Stimulated activated CD4-positive, alpha-beta T cell treated with anti-CD3 and anti-CD28 coated beads, Interleukin-15, amount 100 ng/mL, for 1 hour (primary cell): Measurements from ENCODE around the gene CHMP2A.
"Not testable (repeated sequence)": the region's sequence is repeated elsewhere in the genome, so short reads cannot be mapped to it uniquely, and the experiment has no call there.

Experiments used
- DNase-seq, 2 donors: peaks; one replicate each; pipeline ENCODE4 v3.0.0-alpha.2; 2020; ENCODE audit warnings: low read depth in 1 of 2, low spot score in 1 of 2

The CHMP2A gene

GRCh38 chr19:58554494-58555368, at the start of gene CHMP2A:
Gene CHMP2A (minus strand): TSS chr19:58555105. CDS start chr19:58554212, 893 bp downstream.
- peak; percentile 95 to 97 for DNase-seq

- DNase-seq = no peak
Observed at GRCh38 chr19:58586133-58586765, 31.3 kb upstream of the CHMP2A start.

DNA sequence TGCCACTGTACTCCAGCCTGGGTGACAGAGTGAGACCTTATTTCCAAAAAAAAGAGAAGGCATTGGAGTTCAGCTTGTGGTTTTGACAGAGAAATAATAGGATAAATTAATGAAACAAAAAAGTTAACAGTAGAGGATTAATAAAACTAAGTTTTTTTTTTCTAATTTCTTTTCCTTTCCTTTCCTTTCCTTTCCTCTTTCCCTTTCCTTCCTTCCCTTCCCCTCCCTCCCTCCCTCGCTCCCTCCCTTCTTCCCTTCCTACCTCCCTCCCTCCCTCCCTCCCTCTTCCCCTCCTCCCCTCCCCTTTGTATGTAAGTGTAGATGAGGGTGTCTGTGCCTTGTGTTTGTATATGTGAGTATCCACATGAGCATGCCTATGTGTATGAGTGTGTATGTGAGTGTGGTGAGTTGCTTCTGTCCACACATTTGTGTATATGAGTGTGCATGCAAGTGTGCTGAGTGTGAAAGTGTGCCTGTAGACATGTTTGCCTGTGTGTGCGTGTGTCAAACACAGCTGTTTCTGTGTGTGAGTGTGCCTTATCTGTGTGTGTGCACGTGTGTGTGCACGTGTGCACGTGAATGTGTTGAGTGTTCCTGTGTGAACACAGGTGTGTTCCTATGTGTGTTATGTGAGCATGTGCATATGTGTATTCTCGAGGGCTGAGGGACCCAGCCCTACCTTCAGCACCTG, 30.7 kb upstream of the CHMP2A start:
- no peak for DNase-seq

GRCh38 chr19:58584498-58585441, 29.9 kb upstream of the CHMP2A start:
- no peak for DNase-seq

DNA sequence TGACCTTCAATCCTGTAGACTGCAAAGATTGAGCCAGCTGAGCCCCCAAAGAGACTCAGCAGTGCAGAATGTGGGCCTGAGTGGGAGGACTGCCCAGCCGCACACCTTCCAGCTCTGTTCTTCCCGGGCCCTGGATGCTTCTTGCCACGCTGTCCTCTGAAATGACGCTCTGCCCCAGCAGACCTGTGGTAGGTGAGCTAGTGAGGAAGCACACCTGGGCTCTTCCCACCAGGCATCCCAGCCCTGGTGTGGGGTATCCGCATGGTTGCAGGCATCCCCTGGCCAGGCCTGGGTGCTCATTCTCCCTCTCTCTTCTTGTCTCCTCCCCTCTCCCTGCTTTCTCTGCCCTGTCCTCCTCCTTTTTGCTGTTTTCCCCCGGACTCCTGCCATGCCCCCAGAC, 28.1 kb upstream of the CHMP2A start:
- DNase-seq = no peak

DNA sequence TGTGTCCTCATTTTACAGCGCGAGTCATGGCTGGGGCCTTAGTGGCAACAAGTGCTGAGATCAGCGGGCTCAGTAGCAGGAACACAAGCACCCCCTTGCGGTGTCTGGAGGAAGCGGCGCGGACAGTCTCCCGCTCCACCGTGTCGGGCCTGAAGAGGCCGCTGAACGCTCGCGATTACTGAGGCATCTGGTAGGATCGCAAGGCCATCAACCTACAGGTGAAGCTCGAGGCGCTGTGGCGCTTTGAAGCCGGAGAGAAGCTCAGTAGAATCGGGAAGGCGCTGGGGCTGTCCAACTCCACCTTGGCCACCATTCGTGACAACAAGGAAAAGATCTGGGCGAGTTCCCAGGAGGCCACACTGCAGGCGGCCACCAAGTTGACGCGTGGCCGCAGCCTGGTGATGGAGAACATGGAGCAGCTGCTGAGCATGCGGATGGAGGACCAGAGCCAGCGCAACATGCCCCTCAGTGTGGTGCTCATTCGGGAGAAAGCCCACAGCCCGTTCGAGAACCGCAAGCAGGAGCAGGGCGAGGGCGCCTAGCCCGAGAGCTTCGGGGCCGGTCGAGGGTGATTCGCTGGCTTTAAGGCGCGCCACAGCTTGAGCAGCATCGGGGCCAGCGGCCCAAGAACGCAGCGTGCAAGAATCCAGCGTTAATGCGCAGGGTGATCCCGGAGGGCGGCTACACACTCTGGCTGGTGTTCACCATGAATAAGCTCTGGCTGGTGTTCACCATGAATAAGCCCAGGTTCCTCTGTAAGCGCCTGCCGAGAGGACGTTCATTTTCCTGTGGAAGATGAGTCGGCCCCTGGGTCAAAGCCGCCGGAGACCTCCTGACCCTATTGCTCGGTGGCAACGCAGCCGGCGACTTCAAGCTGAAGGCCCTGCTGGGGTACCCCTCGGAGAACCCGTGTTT, 26.6 kb upstream of the CHMP2A start:
- DNase-seq = peak; percentile 78 to 82

- no peak for DNase-seq
Observed at GRCh38 chr19:58579473-58580142, 24.7 kb upstream of the CHMP2A start.

DNA sequence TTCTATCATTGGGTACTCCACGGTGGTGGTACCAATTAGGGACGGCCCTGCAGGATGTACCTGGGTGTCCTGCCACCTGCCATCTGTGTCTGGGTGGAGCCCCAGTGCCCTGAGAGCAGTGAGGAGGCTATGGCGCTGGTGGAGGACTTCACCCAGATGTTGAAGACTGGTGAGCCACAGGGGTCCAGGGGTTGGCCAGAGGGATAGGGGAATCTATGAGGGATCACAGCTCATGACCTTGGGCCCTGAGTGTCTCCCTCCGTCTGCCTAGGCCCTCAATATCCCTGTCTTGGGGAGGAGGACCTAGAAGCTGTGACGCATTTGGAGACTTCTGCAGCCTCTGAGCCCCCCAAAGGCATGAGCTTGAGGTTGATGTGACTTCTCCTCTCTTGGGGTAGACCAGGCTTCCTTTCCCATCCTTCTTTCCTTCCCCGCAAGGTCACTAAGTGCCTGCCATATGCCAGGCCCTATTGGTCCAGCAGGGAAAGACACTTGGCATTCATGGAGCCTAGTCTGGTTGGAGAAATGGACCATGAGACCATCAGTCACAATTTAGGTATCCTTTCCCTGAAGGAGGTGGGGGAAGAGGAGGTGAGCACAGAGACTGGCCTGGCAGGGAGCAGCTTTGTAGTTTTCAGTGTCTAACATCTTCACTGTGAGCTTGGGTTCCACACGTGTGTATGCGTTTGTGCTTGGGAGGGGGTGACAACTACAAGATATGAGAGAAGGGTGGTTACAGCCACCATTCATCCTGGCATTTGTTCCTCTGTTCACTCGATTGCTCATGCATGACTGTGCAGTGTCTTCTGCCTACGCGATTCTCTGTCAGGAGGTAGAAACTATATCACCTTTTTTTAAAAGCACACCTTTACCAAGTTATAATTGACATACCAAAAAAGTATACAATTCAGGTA, 23.4 kb upstream of the CHMP2A start:
- DNase-seq = no peak

GRCh38 chr19:58577581-58577980, 22.7 kb upstream of the CHMP2A start:
- DNase-seq = not testable (repeated sequence)

DNA sequence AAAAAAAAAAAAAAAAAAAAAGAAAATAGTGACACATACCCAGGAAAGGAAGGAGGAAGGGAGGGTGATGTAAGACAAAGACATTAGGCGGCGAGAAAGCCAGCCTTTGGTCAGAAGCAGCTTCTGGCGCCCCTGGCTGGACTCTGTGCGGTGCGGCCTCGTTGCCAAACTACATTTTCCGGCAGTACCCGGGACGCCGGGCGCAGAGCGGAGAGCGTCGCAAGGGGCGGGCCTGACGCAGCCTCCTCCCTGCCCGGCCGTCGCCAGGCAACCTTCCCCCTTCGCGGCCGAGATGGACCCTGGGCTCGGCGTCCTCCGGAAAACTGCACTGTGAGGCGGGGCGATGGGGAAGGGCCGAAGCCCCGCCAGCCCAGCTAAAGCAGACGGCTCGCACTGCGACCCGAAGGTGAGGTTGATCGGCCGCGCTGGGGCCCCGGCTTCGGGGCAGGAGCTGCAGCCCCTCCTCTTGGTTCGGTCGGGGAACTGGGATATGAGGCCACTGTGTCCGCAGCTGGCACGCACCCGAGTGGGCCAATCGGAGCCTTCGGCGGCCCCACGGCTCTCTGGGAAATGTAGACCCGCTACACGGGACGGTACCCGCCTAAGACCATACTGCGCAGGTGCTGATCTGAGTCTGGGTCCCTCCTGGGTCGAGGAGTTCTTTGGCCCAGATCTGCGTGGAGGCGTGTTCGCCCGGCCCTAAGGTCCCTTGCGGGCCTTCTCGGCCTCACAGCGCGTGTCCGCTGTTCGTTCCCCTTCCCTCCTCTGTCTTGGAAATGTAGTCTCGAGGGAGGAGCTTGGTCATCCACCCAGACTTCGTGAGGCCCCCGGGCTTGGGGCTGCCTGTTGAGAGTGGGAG, 20.5 kb upstream of the CHMP2A start:
- peak; percentile 39 to 60 for DNase-seq

DNA sequence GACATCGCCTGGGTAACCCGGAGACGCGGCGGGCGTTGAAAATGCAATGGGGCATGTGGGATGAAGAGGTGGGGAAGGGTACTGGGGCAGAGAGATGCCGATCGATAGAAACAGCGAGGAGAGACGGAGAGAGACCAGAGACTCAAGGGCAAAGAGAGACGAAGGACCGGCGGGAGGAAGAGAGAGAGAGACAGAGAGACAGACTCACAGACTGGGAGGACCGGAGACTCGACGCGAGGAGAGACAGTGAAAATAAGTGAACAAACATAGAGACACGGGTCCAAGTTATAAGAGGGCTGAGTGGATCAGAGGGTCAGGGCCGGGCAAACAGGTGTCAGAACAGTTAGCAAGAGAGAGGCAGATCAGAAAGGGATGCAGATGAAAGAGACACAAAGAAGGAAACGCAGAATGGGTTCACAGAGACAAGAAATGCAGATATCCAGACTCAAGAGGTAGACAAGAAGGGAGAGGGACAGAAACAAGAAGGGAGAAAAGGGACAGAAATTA, 18.8 kb upstream of the CHMP2A start:
- DNase-seq = no peak

- DNase-seq = peak; percentile 99
Observed at GRCh38 chr19:58572818-58573657, 18.1 kb upstream of the CHMP2A start, which contains the start of gene MZF1. Gene MZF1 (minus strand): TSS chr19:58573335. CDS start chr19:58571389, 1,946 bp downstream.

GRCh38 chr19:58572026-58572817, 17.3 kb upstream of the CHMP2A start:
- no peak for DNase-seq

GRCh38 chr19:58571575-58571947, 16.7 kb upstream of the CHMP2A start:
- no peak for DNase-seq
